HK-2 (cell line): ENCODE results near the gene SV2B.

ENCODE experiments used
- DNase-seq: peaks from one replicate; pipeline ENCODE4 v3.0.0-alpha.2; 2018; ENCODE audit not compliant: unreplicated experiment

SV2B gene

DNA sequence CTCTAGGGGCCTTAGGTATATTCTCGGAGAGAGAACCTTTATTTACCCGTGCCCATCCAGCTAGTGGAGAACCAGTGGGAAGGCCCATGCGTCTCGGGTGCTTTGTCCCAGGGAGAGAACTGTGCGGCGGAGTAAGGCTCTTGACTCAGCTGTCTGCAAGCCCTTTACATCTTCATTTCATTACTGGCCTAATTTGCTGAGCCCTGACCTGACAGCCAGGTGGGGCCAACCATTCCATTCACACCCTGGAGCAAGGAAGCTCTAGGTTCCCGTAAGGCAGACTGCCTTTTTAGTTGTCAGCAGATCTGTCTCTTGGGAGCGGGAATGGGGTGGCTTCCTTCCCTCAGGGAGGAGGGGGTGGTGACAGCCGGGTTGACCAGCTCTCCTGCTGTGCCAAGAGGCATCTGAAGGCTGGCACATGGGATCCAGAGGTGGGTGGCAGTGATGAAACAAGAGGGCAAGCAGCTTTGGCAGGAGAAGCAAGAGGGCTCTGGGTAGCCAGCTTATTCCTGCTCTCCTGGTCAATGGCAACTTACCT is 36.4 kb downstream of the SV2B start:
- no peak for DNase-seq

DNA sequence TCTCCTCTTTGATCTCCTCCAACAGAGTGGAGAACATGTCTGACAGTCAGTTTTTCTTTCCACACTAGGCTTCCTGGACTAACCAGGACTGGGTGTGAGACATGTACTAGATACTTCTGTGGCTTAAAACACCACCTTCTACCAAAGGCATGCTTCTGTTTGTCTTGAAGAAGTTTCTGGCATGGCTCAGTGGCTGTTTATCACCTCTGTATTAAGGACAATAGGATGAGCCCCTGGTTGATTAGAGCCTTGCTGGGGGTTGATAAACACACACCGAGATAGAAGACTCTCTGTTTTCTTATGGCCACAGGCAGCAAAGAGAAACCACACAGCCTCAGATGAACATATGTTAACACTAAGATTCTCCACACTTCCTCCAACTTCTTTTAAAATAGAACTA is 40.5 kb downstream of the SV2B start:
- no peak for DNase-seq

DNA sequence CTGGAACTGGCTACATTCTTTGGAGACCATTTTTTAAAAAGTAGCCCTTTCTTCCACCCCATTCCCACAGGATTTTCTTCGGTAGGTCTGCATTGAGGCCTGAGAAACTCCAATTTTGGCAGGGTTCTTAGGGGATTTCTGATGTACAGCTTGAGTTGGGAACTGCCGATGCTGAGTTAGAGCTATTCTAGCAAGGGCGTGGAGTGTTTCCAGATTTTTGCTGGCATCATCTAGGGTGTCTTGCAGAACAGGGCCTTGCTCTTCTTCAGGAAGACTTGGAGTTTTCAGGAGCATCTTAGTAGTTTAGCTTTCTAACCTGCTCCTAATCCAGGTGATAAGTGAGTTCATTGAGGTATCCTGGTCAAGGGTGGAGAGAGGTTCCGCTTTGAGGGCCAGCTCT is 41.0 kb downstream of the SV2B start:
- DNase-seq = no peak

DNA sequence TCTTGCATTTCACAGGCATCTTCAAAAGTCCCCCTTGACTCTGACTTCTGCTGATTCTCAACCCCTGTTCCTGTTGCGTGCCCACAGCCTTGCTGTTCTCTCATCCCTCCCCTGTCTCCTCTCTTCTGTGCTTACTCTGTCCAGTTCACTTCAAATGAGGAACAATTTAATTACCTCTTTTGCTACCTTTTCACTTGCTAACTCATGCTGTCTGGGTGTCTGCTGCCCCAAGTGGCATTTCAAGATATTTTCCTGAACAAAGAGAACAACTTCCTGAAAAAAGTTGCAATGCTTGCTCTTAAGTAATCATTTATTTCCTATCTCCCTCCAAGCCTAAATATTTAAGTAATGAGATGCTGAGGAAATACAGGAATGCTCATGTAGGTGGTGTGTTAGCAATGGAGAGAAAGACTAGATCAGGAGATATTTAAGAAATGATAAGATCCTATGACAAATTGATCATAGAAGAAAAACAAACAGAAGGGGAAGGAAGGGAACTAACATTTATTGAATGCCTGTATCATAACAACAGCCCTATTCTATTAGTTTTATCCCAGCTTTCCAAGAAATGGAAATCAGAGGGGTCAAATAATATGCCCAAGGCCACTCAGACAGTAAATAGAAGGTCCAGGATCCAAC is 42.2 kb downstream of the SV2B start:
- DNase-seq = no peak

DNA sequence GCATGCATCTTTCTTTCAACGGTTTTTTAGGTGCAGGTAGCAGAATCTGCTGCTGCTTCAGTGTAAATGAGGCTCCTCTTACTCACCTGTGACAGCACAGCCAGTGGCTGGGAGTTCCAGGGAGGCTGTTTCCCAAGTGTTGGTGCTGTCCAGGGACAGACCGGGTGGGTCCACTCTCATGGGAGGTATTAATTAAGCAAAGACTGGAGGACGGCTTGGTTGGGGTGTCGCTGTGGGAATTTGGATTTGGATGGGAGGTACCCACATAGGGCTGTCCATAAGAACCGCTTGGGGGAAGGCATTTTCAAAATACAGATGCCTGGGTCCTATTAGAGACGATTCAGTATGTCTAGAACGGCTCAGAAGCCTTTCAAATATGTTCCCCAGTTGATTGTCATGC is 42.9 kb downstream of the SV2B start:
- no peak for DNase-seq

DNA sequence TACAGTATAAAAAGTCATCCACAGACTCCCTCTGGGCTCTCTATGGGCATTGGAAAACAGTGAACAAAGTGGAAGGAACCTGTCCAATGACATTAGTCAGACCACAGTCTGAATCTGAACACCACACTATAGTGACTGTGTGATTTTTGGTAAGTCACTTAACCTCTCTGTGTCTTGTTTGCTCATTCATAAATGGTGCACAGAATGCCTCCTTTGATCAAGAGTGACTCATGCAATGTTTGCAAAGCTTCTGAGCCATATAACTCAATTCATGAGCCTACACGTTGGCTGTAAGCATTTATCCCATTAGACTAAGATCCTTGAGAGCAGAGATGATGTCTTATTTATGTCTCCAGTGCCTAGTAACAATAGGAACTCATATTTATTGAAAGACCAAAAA is 46.7 kb downstream of the SV2B start:
- DNase-seq = no peak

DNA sequence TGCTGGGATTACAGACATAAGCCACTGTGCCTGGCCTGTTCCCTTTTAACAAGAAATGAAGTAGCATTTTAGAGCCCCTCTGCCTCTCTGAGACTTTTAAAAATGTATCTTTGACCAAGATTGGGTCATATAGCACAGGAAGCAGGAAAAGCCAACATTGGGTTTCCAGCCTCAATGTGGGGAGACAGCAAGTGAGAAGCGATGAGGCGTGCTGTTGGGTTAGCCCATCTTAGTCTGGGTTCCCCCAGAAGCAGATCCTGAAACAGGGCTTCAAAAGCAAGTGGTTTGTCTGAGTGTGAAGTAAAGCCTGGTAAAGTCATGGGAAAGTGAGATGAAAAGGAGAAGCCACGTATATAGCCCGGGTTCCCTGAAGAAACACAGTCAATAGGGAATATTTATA is 48.2 kb downstream of the SV2B start:
- no peak for DNase-seq

DNA sequence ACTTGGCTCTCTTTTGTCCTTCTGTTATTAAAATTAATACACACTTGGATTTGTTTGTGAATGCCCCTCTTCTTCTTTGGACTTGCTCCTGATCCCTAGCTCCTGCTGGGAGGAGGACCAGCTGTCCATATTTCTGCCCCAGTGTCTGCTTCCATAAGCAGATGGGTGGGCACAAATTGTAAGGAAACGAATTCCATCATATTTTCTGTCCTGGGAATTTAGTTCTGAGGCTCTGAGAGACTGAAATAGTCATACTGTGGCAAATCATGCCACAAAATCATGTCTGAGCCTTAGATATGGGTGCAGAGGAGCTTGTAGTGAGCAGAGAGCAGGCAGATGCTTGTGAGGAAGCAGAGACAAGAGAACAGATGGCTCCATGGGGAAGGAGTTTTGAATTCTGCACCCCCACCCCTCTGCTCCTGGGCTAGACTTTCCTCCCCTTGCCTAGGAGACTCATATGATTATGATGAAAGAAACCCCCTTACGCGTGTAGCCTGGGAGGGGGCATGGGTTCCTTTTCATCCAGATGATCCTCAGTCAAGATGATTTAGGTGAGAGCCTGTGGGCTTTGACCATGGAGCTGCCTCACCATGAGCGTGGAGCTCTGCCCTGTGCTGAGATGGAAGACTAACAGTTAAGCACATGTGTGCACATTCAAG is 50.6 kb downstream of the SV2B start:
- DNase-seq = no peak

DNA sequence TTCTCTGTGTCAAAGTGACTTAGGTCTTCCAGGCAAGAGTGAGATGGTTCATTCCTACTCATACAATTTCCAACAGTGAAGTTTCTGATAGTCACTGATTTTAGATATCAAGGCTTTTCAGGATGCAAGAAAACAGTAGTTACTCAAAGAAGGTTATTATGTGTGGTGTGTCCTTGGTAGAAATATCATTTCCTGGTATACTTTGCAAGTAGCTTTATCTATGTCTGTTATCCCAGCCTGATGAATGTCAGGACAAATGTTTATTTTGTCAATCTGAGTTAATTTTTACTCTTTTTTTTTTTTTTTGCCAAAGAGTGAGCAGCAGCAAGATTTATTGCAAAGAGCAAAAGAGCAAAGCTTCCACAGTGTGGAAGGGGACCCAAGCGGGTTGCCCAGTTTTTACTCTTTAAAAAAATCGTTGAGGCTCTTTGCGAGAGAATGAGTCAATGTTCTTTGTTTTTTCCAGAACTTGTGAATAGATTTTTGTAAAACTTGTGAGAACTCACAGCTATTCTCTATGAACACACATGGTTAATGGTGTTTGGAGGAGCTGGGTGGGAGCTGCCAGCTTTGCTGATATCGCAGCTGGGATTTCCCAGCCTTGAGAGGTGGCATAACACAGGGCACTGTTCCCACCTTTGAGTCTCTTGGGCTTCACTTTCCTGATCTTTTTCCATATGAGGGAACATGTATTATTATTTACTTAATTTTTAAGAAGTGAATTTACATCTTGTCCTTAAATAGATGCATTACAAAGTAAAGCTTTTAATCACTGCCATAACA is 51.9 kb downstream of the SV2B start:
- no peak for DNase-seq

DNA sequence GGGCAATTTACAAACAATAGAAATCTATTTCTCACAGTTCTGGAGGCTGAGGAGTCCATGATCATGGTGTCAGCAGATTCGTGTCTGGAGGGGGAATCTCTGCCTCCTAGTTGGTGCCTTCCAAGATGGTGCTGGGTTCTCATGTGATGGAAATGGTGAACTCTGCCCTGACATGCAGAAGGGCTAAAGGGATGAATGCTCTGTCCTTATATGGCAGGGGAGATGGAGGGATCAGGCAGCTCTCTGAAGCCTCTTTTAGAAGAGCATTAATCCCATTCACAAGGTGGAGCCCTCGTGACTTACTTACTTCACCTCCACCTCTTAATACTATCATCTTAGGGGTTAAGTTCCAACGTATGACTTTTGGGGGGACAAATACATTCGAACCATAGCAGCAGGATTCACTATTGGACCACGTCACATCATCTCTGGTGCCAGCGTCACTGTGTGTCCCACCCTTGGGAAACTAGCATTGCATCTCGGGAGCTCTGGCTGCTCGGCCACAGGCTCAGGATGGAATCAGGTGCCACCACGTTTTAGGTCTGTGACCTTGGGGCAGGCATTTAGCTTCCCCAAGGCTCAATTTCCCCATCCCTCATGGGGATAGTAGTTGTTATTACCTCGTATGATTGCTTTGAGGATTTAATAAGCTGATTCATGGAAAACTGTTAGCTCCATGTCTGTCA is 53.0 kb downstream of the SV2B start:
- DNase-seq = no peak

DNA sequence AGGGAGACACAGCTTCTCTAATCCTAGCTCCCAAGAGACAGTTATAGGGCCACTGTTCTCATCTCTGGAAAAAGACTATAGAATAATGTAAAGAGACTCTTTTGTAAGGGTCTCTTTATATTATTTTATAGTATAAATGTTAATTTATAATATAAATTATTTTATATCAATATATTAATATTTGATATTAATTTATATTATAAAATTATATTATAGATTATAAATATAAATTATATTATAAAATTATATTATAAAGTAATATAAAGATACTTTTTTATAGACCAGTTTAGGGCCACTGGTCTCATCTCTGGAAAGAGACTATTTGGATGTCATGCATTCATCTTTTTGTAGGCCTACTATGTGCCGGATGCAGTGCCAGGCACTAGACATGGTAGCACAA is 53.9 kb downstream of the SV2B start:
- no peak for DNase-seq

DNA sequence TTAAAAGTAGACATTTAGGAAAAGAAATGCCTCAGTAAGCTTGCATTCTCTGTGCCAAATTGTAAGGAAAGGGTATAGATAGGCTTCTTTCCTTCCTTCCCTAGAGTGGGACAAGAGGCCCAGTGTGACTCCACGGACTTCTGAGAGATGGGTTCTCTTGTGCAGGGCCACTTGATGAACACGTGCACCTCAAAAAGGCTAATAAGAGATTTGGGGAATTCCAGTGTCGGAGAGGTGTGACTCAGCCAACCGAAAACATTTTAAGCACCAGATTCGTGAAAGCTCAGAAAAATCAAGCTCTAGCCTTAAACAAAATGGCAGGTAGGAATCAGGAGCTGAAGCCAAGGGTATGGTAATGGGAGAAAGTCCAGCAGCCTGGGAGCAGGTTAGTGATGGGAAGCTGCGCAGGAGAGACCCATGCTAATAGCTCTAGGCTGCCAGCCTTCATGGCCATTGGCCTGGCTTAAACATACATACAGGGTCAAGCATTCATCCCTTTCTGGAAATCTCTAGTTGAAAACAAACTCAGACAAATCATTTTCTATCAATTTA is 56.2 kb downstream of the SV2B start:
- DNase-seq = no peak

DNA sequence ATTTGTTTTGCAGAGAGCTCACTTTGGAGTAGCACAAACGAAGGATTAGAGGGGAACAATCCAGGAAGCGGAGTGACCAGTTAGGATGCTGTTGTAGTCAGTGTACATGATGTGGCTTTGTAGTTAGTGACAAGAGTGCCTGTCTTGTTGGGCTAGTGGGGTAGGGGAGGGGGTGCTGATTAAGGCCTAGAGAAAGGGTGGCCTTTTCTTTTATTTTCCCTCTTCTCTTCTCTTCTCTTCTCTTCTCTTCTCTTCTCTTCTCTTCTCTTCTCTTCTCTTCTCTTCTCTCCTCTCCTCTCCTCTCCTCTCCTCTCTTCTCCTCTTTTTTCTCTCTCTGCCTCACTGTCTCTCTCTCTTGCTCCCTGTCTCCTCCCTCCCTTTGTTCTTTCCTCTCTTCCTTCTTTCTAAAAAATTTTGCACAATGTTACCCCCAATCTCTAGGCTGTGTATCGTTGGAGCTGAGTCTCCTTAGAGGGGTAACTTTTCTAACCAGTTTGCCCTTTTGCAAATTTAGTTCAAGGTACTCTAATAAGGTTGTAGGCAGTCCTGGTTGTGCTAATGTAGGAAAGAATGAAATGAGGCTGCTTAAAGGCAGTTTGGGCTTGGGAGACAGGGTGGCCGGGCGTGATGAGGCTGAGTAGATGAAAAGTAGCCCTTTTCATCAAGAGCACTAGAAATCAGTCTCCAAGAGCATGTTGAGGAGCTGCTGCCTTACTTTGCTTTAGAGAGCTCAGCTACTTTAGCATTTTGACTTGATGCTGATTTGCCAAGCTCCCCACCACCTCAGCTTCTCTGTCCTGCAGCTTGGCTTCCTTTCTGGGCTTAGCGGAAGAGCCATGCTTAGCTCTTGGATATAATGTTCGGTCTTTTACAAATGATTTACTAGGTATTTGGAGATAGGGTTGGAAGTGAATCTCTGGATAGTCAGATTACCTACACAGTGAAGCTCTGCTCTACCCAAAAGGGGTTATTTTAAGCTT is 58.6 kb downstream of the SV2B start:
- DNase-seq = no peak

DNA sequence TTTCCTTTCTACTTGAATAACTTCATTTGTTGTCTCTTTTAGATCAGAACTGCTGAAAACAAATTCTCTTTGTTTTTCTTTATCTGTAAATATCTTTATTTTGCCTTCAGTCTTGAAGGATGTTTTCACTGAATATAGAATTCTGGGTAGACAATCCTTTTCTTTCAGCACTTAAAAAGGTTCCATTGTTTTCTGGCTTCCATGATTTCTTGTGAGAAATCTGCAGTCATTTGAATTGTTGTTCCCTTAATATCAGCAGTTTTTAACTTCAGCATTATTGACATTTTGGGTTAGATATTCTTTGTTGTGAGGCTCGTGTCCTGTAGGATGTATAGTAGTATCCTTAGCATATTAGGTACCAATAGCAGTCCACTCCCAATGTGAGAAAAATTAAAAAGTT is 65.8 kb downstream of the SV2B start:
- DNase-seq = no peak

DNA sequence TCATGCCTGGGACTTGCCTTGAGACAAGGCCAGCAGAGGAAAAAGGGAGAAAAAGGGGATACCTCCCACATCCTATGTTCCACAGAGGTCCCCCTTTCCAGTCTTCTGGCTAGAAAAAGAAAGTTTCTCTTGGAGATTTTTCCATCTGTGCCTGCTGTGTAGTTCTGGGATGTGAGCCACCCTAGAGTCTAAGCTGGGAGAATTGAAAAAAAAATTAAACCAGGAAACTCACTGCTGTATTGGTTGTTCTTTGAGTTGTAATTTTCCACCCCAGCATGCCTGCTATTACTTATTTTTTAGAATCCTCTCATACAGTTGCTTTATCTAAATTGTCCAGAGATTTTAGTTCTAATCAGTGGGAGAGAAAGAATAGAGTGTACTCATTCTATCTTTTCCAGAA is 68.4 kb downstream of the SV2B start:
- DNase-seq = no peak

DNA sequence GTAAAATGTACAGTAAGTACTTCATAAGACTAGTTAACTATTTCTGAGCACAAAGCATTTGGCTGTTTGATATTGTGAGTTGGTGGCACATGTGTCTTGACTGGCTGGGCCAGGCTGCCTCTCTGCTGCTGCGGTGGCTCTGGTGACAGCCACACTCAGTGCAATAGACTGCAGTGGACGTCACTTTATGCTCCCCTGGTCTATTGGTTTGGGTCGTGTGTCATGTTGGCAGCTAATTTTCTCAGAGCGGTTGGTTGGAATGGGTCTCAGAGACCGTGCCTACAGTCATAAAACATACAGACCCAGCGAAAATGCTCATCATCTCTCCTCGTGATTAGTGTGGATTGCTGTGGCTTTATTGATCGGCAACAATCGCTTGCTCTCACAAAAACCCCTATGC is 71.3 kb downstream of the SV2B start:
- no peak for DNase-seq

DNA sequence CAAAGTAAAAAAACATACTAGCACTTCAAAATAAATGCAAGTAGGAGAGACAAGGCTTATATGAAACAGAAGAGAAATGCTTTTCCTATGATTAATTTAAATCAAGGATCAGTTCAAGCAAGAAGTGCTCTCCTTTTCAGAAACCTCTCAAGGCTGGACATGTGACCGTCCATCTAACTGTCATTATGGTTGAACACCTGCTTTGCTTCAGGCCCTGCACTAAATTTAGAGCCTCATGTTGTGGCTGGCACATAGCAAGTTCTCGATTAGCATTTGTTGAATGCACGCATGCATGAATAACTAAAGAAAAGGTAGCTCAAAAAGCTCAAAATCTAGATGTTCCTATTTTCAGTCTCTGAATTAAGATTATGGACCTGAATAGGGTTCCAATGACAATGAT is 82.0 kb downstream of the SV2B start:
- no peak for DNase-seq

DNA sequence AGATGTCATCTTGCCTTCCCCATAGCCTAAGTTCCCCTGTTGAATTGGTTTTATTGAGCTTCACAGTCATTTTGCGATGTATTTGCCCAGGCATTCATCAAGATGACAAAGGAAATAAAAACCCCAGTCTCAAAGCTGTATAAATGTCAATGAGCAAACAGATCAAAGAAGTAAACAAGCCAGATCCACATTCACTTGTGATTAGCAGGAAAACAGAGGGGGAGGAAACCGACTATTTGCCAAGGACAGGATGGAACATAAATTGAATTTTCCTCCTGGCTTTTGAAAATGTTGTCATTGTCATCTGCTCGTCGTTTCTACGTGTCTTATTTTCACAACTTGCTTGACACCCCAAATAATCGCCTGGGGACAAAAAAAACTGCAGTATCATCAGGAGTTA is 83.5 kb downstream of the SV2B start:
- DNase-seq = no peak

DNA sequence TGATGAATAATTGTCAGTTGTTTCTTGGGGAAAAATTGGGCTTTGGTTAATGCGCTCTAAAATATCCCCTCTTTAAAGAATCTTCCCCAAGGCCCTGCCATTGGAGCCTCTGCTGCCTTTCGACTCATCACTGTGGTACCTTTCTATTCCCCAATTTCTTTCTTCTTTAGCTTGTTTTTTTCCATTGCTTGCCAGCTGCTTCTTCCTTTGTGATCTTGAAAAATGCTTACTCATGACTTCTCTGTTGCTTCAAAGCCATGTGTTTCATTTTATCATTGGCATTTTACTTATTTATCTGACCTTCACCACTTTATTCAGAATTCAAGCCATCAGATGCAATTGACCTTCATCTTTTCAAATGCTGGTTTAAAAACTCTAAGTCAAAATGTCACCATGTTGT is 84.4 kb downstream of the SV2B start:
- DNase-seq = no peak

DNA sequence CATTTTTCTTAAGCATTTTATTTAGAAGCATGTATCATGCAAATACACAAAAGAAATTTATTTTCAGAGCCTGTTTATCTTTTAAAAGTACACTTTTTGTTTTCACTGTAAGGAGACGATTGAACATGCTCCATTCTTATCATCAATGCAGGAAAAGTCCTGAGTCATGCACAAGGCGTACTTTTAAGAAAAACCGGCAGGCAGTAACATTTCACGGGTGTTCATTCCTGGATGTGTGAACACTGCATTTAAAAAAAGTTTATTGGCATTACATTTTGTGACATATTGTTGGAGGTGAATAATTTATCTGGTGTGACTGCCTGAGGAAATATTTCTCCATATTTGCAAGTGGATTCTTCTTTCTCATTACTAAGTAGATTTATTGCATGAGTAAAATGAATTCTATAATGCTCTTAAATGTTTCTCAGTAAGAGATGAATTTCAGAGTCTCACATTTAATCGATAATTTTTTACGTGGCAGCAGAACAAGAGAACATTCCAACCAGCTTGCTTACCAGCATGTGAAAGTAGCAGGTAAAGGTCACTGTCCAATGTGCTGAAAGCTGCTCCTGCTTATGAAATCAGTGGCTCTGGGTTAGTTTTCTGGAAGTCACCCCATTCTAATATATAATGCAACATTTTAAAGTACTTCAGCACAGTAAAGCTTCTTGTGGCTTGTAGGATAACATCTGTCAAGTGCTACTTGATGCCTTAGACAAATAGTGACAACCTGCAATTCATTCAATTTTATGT is 87.0 kb downstream of the SV2B start:
- no peak for DNase-seq
